Neural cell (in vitro differentiated cells): ENCODE data around the gene IQCM. TPM values are rescaled to one million over a fixed set of nuclear protein-coding genes. Genes with fewer than 3 reads are reported as not detected.

ENCODE experiments used
- H2AFZ ChIP-seq: fragments of 200-600, 300-800 bp; sonication (generic), shearing (Covaris generic); 2 replicates; pipeline ENCODE4 v1.6.0; 2014; ENCODE audit warnings: low read depth, mild to moderate bottlenecking, antibody characterized with exemption, low read length, moderate library complexity
- H3F3A ChIP-seq: fragments of 200-600 bp; shearing (Covaris generic); 2 replicates; pipeline ENCODE4 v1.6.1; 2016; ENCODE audit warnings: mild to moderate bottlenecking, moderate library complexity, mixed read lengths, antibody characterized with exemption, low read length; ENCODE audit not compliant: insufficient read depth, poor library complexity, severe bottlenecking
- H3K27ac ChIP-seq: fragments of 200-600, 300-800 bp; sonication (generic), shearing (Covaris generic); 2 replicates; pipeline ENCODE4 v1.5.1; 2014; ENCODE audit warnings: mild to moderate bottlenecking, low read length, moderate library complexity
- H3K27me3 ChIP-seq: fragments of 300-800, 200-600 bp; sonication (generic), shearing (Covaris generic); 2 replicates; pipeline ENCODE4 v1.6.0; 2014; ENCODE audit warnings: mild to moderate bottlenecking, low read depth, low read length, moderate library complexity; ENCODE audit not compliant: insufficient read depth
- H3K36me3 ChIP-seq: fragments of 300-800, 200-600 bp; sonication (generic), shearing (Covaris generic); 2 replicates; pipeline ENCODE4 v1.5.1; 2014; ENCODE audit warnings: mild to moderate bottlenecking, antibody characterized with exemption, low read length, moderate library complexity; ENCODE audit not compliant: insufficient read depth
- H3K4me2 ChIP-seq: fragments of 300-800, 200-600 bp; sonication (generic), shearing (Covaris generic); 2 replicates; pipeline ENCODE4 v1.6.0; 2014; ENCODE audit warnings: mild to moderate bottlenecking, low read length
- H3K4me3 ChIP-seq: fragments of 300-800, 200-600 bp; sonication (generic), shearing (Covaris generic); 2 replicates; pipeline ENCODE4 v1.5.1; 2014; ENCODE audit warnings: mild to moderate bottlenecking, low read length, moderate library complexity
- H3K79me2 ChIP-seq: fragments of 200-600 bp; shearing (Covaris generic); replicated peaks from 2 replicates; pipeline ENCODE4 v1.6.0; 2014; ENCODE audit warnings: mild to moderate bottlenecking, low read length, moderate library complexity; ENCODE audit not compliant: insufficient read depth
- H3K9ac ChIP-seq: fragments of 300-800, 200-600 bp; sonication (generic), shearing (Covaris generic); 2 replicates; pipeline ENCODE4 v1.6.1; 2016; ENCODE audit warnings: mild to moderate bottlenecking, low read length, mixed read lengths
- H3K9me2 ChIP-seq: fragments of 200-600 bp; shearing (Covaris generic); 2 replicates; pipeline ENCODE4 v1.6.1; 2016; ENCODE audit warnings: mild to moderate bottlenecking, low read length, mixed read lengths; ENCODE audit not compliant: insufficient read depth
- H3K9me3 ChIP-seq: fragments of 200-600, 300-800 bp; sonication (generic), shearing (Covaris generic); 2 replicates; pipeline ENCODE4 v1.6.1; 2016; ENCODE audit warnings: mild to moderate bottlenecking, mixed run types, low read length, moderate library complexity, mixed read lengths
- H4K20me1 ChIP-seq: fragments of 200-600 bp; shearing (Covaris generic); 2 replicates; pipeline ENCODE4 v1.6.1; 2016; ENCODE audit warnings: mild to moderate bottlenecking, mixed run types; ENCODE audit not compliant: insufficient read depth
- EP300 ChIP-seq: fragments of 450-650 bp; conservative IDR thresholded peaks from 2 replicates; pipeline ENCODE4 v1.6.1; 2014; ENCODE audit warnings: antibody characterized with exemption, mild to moderate bottlenecking, moderate library complexity; ENCODE audit not compliant: poor library complexity, severe bottlenecking
- EZH2 ChIP-seq: fragments of 200-600, 300-800 bp; shearing (Covaris generic), sonication (generic); IDR thresholded peaks from 2 replicates; pipeline ENCODE4 v1.6.1; 2014; ENCODE audit warnings: antibody characterized with exemption, low read length, borderline replicate concordance, mild to moderate bottlenecking; ENCODE audit not compliant: insufficient read depth, poor library complexity, severe bottlenecking
- MXI1 ChIP-seq: fragments of 450-650 bp; conservative IDR thresholded peaks from 2 replicates; pipeline ENCODE4 v1.6.1; 2014; ENCODE audit warnings: antibody characterized with exemption, mild to moderate bottlenecking; ENCODE audit not compliant: poor library complexity, severe bottlenecking
- POLR2AphosphoS5 ChIP-seq: IDR thresholded peaks from 2 replicates; pipeline ENCODE4 v1.6.1; 2012
- RAD21 ChIP-seq: fragments of 450-650 bp; conservative IDR thresholded peaks from 2 replicates; pipeline ENCODE4 v1.6.1; 2014; ENCODE audit warnings: antibody characterized with exemption, mild to moderate bottlenecking, moderate library complexity
- SMC3 ChIP-seq: fragments of 450-650 bp; conservative IDR thresholded peaks from 2 replicates; pipeline ENCODE4 v1.6.1; 2014; ENCODE audit warnings: antibody characterized with exemption, mild to moderate bottlenecking, moderate library complexity; ENCODE audit not compliant: poor library complexity
- TAF1 ChIP-seq: IDR thresholded peaks from 2 replicates; pipeline ENCODE4 v1.6.1; 2012; ENCODE audit warnings: low read depth
- polyA plus RNA-seq: library from polyadenylated mRNA; depleted of rRNA; stranded (reverse); fragments of >200 nt; gene quantifications from 2 replicates; pipeline ENCODE4 v1.2.3, GENCODE V29; 2014
- TF ChIP-seq, protein P1 (sequence below): fragments of 450-650 bp; IDR thresholded peaks from 2 replicates; pipeline ENCODE4 v1.5.1; 2014; ENCODE audit warnings: antibody characterized with exemption, mild to moderate bottlenecking, moderate library complexity; ENCODE audit not compliant: poor library complexity, severe bottlenecking
- TF ChIP-seq, protein P2 (sequence below): IDR thresholded peaks from 2 replicates; pipeline ENCODE4 v1.6.1; 2012; ENCODE audit warnings: borderline replicate concordance

The IQCM gene
- polyA plus RNA-seq, 1 donor from 2014 or later, result not detected

DNA sequence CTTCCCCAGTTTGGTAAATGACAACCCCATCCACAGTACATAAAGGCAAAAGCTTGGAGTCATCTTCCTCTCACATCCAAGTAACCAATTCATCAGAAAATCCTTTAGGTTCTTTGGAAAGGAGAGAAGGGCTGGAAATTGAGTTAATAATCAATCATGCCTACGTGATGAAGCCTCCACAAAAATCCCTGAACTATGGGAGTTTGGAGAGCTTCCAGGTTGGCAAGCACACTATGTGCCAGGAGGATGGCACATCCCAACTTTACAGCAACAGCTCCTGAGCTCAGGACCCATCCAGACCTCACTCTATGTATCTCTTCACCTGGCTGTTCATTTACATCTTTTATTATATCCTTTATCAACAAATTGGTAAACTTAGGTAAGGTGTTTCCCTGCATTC is 98.9 kb downstream of the IQCM start:
- H3K9ac ChIP-seq, result no peak overlapping the region
- H3K27me3 ChIP-seq, result no peaks in the 10 kb centered on the region
- H3K4me3 ChIP-seq, result no peak overlapping the region
- H3K9me2 ChIP-seq, result no peaks in the 10 kb centered on the region
- H3K36me3 ChIP-seq, result no peaks in the 10 kb centered on the region
- H3K79me2 ChIP-seq, result no peaks in the 10 kb centered on the region
- H3F3A ChIP-seq, result no peaks in the 10 kb centered on the region
- H4K20me1 ChIP-seq, result no peaks in the 10 kb centered on the region
- TF ChIP-seq RAD21 (no peak), MXI1 (no peak), TAF1 (no peak), EZH2 (no peak), EP300 (no peak), SMC3 (no peak), POLR2AphosphoS5 (no peak)
- TF ChIP-seq, protein P1, sequence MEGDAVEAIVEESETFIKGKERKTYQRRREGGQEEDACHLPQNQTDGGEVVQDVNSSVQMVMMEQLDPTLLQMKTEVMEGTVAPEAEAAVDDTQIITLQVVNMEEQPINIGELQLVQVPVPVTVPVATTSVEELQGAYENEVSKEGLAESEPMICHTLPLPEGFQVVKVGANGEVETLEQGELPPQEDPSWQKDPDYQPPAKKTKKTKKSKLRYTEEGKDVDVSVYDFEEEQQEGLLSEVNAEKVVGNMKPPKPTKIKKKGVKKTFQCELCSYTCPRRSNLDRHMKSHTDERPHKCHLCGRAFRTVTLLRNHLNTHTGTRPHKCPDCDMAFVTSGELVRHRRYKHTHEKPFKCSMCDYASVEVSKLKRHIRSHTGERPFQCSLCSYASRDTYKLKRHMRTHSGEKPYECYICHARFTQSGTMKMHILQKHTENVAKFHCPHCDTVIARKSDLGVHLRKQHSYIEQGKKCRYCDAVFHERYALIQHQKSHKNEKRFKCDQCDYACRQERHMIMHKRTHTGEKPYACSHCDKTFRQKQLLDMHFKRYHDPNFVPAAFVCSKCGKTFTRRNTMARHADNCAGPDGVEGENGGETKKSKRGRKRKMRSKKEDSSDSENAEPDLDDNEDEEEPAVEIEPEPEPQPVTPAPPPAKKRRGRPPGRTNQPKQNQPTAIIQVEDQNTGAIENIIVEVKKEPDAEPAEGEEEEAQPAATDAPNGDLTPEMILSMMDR, result no peak
- TF ChIP-seq, protein P2, sequence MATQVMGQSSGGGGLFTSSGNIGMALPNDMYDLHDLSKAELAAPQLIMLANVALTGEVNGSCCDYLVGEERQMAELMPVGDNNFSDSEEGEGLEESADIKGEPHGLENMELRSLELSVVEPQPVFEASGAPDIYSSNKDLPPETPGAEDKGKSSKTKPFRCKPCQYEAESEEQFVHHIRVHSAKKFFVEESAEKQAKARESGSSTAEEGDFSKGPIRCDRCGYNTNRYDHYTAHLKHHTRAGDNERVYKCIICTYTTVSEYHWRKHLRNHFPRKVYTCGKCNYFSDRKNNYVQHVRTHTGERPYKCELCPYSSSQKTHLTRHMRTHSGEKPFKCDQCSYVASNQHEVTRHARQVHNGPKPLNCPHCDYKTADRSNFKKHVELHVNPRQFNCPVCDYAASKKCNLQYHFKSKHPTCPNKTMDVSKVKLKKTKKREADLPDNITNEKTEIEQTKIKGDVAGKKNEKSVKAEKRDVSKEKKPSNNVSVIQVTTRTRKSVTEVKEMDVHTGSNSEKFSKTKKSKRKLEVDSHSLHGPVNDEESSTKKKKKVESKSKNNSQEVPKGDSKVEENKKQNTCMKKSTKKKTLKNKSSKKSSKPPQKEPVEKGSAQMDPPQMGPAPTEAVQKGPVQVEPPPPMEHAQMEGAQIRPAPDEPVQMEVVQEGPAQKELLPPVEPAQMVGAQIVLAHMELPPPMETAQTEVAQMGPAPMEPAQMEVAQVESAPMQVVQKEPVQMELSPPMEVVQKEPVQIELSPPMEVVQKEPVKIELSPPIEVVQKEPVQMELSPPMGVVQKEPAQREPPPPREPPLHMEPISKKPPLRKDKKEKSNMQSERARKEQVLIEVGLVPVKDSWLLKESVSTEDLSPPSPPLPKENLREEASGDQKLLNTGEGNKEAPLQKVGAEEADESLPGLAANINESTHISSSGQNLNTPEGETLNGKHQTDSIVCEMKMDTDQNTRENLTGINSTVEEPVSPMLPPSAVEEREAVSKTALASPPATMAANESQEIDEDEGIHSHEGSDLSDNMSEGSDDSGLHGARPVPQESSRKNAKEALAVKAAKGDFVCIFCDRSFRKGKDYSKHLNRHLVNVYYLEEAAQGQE, result no peak
- no peak overlapping the region for H2AFZ ChIP-seq
- H3K4me2 ChIP-seq, result no peak overlapping the region
- no peak overlapping the region for H3K27ac ChIP-seq
- no peaks in the 10 kb centered on the region for H3K9me3 ChIP-seq

DNA sequence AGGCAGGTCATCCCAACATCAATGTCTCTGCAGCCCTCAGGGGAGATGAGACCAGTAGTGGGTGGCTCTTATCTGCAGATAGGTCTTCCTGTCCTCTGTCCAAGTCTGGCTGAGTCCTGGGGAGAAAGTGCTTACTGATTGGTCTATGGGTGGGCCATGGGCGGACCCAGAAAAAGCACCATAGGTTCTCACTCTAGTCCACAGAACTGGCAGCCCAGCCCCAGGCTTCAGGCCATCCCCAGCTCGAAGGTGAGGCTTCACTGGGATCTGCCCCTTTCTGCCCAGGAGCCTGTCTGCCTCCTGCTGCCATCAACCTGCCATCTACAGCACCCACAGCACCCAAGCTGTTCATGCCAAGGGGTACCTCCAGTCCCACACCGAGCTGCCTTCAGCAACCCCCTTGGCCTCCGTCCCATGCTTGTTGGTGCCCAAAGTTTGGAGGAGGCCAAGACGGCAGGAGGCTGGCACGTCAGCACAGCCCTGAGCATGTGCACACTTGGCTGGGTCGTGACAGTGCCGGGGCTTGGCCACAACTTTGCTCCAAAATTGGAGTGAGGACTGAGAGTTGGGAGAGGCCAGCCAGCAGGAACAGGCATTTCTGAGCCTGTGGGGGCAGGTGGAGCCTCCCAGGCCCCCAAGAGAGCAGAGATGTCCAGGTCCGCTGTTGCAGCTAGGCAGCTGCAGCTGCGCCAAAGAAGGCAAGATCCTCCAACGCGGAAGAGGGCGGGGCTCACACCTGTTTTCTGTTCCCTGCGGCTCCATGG is 99.6 kb downstream of the IQCM start:
- H3K4me3 ChIP-seq, result no peak overlapping the region

More for the DNA sequence above, 99.6 kb downstream of the IQCM start:
- no peak overlapping the region for H3K27ac ChIP-seq
- no peak overlapping the region for H3K9ac ChIP-seq
- H4K20me1 ChIP-seq, result no peaks in the 10 kb centered on the region
- no peak overlapping the region for H3K4me2 ChIP-seq
- H3K36me3 ChIP-seq, result no peaks in the 10 kb centered on the region
- no peaks in the 10 kb centered on the region for H3F3A ChIP-seq
- no peaks in the 10 kb centered on the region for H3K9me2 ChIP-seq
- H3K79me2 ChIP-seq, result no peaks in the 10 kb centered on the region
- no peaks in the 10 kb centered on the region for H3K27me3 ChIP-seq
- H2AFZ ChIP-seq, result no peak overlapping the region
- H3K9me3 ChIP-seq, result no peaks in the 10 kb centered on the region
- TF ChIP-seq EZH2, result no peak
- TF ChIP-seq, protein P2, result no peak
- no peak for TF ChIP-seq POLR2AphosphoS5
- TF ChIP-seq MXI1, result no peak
- TF ChIP-seq, protein P1, result no peak
- no peak for TF ChIP-seq TAF1
- no peak for TF ChIP-seq RAD21
- TF ChIP-seq EP300, result no peak
- TF ChIP-seq SMC3, result no peak
